Stimulated activated CD8-positive, alpha-beta memory T cell treated with anti-CD3 and anti-CD28 coated beads, Interleukin-7, amount 100 ng/mL, for 24 hours (primary cell): ENCODE results near the gene PEX11G.

Experiments
- DNase-seq: peaks from one replicate; pipeline ENCODE4 v3.0.0-alpha.2; 2020; ENCODE audit warnings: low read depth

PEX11G gene

DNA sequence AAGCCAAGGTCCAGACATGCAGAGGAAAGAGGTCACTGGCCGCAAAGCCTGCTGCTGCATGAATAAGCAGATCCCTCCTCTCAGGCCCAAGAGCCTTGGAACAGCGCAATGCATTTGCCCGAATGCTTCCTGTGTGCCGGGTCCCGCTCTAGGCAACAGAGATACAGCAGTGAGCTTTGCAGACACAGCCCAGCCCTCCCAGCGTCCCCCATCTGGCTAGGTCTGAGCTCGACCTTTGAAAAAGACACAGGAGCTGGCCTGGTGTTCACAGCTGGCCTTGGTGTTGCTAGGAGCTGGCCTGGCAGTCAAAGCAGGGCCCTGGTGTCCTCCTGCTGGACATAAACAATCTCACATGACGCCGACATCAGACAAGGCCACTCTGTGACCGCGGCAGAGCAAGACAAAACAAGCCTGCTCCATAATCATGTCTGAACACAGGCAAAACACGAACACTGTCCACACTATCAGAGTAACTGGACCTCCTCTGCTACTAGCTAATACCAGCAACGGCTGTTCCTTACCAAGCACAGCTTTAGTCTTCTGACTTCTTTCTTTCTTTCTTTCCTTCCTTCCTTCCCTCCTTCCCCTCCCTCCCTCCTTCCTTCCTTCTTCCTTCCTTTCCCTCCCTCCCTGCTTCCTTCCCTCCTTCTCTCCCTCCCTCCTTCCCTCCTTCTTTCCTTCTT is 5.7 kb upstream of the PEX11G start:
- no peak for DNase-seq

DNA sequence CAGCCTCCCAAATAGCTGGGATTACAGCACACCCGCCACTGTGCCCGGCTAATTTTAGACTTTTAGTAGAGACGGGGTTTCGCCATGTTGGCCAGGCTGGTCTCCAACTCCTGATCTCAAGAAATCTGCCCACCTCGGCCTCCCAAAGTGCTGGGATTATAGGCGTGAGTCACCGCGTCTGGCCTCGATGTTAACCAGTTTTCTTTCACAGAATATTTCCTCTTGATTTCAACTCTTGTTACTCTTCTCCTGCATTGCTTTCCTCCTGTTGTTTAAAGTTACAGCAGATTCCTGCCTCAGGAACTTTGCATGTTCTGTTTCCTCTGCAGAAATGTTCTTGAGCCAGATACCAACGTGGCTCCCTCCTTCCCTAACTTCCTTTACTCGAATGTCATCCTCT is 3.7 kb upstream of the PEX11G start:
- DNase-seq: no peak

DNA sequence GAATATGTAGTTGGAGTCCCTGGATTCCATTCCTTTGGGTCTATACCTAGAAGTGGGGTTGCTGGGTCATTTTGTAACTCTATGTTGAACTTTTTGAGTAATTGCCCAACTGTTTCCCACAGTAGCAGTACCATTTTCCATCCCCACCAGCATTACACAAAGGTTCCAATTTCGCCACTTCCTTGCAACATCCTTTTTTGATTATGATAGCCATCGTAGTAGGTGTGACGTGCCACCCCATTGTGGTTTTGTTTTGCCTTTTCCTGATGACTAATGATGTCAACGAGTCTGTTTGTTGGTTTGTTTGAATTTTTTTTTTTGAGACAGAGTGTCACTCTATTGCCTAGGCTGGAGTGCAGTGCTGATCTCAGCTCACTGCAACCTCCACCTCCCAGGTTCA is 3.3 kb upstream of the PEX11G start:
- no peak for DNase-seq

DNA sequence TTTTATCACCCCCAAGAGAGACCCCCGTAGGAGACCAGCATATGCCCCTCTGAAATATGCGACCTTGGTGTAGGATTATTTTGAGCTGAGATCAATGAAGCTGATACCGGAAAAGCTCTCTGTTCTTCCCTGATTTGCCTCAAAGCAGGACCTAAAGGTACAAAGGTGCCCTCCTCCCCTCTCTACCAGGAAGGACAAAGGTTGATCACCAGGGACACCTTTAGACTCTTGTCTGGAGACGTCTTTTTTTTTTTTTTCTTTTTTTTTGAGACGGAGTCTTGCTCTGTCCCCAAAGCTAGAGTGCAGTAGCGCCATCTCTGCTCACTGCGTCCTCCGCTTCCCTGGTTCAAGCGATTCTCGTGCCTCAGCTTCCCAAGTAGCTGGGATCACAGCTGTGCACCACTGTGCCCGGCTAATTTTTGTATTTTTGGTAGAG is 792 bp upstream of the PEX11G start:
- no peak for DNase-seq

DNA sequence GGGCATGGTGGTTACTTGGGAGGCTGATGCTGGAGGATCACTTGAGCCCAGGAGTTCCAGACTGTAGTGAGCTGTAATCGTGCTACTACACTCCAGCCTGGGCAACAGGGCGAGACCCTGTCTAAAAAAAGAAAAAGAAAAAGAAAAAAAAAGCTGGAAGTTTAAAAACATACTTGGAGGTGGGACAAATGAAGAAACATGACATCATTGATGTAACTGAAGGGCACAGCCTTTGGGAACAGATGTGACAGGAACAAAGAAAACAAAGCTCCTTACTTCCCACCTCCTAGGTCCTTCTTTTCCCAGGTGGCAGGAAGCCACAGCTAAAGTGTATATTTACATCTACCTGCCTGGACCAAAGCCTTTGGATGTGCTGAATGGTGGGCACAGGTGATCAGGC is 1.9 kb downstream of the PEX11G start:
- DNase-seq: no peak

DNA sequence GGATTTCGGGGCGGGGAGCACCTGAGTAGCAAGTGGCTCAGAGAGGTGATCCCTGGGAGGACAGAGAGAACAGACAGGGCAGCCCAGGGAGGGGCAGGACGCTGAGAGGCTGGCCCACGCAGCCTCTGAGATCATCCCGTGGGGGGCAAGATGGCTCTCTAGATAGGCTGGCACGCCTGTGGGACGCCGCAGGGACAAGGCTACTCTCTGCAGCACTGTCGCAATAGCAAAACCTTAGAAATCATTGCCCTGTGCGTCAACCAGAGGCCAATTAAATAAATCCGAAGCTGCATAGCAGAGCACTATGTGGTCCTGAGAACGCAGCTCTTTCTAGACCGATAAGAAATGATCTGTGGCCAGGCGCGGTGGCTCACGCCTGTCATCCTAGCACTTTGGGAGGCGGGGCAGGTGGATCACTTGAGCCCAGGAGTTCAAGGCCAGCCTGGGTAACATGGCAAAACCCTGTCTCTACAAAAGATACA is 5.1 kb downstream of the PEX11G start:
- no peak for DNase-seq

DNA sequence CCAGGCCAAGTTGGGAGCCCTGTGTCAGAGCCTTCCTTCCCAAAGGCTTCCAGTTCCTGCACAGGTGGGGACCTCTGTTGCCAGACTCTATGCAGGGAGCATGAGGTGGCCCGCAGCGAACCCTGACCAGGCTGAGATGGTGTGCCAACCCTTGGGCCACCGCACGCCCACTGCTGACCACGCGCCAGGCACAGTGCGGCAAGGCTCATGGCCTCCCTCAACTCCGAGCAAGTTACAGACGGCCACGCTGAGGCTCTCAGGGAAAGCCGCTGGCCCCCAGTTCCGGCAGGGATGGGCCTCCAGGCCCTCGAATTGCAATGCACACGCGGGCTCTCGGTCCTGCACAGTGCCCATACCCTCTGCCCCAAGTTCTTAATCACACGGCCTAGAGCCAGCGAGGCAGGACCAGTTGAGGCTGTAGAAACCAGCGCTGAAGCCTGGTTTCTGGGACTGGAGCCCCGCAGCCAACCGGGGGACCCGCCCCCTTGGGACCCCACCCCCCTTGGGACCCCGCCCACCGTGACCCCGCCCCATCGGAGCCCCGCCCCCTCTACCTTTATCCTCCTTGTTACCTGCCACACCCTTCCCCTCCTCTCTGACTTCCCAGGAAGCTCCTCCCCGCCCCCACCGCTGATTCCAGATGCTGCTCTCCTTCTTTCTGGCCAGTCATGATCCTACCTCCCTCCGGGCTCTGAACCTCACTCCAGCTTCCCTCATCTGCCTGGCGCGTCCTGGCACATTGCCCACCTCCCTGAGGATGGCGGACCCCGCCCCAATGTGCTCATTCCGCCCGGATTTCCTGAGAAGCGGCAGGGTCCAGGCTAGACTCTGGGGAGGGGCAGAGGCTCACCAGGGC is 6.0 kb downstream of the PEX11G start:
- no peak for DNase-seq

DNA sequence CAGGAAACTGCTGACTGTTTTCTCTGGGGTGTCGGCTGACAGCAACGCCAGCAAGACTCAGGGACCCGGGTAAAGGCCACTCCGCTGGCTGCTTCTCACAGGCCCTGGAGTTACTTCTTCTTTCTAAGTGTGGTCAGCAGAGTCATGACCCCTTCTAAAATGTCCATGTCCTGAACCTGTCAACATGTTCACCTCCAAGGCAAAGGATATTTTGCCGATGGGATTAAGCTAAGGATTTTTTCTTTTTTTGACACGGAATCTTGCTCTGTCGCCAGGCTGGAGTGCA is 7.9 kb downstream of the PEX11G start:
- no peak for DNase-seq

DNA sequence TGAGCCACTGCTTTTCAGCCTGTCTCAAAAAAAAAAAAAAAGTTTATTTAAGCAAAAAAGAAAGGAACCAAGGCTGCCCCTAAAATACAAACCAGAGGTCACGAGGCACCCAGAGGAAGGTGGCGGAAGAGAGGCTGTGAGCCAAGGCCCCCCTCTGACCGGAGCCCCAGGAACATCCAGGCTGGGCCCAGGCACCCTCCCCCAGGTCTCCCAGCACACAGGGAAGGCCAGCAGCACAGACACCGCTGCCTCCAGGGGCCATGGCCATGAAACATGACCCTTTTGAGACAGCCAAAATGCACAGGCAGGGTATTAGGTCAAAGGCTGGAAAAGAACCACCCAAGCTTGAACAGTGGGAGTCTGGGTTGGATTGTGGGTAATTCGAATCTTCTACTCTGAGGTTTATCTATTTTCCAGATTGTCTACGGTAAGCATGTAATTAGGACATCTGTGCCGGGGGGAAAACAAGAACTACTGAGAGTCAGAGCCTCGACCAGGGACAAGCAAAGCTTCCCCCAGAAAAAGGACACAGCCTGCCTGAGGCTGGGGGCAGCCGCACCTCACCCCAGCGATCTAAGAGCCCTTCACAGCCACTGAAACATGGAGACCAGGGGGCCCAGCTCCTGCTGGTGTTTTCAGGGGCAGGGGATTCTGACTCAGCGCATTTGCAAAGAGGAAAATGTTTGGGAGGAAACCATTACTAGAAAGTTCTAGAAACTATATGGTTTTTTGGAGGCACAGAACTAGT is 8.4 kb downstream of the PEX11G start:
- no peak for DNase-seq

DNA sequence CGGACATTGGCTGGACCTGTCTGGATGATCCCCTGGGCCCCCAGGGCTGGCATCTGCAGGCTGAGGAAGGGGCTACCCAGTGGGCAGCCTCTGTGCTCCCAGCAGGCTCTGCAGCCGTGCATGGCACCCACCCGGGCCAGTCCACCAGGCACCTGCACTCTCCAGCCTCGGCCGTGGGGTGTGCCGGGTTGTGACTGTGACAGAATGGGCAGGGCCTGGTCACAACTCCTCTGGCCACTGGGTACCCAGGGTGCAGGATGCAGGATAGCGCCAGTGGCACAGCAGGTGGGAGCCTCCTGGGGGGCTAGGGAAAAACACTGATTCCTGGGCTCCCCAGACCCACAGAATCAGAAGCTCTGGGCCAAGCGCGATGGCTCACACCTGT is 10.0 kb downstream of the PEX11G start:
- no peak for DNase-seq

DNA sequence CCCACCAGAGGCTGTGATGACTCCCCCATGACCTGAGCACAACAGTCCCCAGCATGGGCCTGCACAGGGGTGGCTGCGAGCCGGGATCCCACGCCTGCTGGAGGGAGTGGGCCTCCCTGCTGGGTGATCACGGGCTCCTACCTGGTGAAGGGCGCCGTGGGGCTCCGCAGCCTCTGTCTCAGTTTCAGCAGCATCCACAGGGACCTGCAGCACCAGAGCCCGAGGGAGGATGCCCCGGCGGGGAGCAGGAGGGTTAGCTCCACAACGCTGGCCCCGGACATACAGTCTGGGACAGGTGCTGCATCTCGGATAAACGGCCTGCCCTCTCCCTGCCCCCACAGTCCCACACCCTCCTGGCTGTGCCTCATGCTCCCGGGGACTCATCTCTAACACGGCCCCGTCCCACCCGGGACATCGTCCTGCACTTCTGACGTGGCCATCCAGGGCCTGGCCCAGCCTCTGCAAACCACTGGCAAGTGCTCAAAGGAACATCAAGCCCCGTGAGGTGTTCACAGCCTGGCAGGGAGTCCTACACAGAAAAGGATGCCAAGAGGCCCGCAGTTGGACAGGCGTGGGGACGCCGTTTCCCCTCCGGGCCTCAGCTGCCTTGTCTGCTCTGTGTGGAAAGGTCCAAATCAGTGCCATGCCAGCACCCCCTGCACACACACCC is 10.5 kb downstream of the PEX11G start:
- no peak for DNase-seq

DNA sequence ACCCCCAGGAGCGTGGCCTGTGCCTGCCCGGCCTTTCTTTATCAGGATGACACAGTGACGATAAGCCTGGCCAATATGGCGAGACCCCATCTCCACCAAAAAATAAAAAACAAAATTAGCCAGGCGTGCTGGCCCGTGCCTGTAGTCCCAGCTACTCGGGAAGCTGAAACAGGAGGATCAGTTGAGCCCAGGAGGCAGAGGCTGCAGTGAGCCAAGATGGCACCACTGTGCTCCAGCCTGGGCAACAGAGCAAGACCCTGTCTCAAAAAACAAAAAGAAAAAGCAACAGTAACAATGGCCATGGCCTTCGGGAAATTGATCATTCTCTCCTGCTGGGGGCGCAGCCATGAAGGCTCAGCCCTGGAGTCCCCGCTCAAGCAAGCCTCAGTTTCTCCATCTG is 11.1 kb downstream of the PEX11G start:
- no peak for DNase-seq

DNA sequence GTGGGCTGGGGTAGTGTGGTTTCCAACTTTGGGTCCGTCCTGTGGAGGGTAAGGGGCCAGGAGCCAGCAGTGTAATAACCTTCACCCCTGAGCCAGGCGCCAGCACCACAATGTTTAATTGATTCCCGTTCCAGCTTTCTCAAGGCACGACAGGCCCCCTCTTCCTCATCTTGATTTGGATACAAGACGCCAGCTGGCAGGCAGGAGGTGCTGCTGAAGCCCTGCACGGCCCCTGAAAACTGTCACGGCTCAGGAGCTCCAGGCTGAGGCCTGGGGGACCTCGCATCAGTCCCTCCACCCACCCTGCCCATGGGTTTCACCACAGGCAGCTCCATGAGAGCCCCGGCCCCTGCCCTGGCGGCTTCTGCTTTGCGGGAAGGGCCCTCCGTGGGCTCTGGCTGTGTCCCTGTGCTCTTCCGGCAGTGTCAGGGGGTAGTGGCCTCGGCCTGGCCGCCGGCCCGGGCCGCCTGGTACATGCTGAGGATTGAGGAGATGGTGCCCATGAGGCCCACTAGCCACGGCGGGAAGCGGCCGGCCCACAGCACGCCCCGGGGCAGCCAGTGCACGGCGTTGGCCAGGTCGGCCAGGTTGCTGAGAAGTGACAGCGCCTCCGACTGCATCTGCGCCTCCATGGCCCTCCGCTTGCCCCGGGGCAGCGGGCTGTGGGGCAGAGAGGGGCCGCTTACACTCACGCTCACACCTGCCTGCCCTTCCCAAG is 11.9 kb downstream of the PEX11G start:
- DNase-seq: no peak

DNA sequence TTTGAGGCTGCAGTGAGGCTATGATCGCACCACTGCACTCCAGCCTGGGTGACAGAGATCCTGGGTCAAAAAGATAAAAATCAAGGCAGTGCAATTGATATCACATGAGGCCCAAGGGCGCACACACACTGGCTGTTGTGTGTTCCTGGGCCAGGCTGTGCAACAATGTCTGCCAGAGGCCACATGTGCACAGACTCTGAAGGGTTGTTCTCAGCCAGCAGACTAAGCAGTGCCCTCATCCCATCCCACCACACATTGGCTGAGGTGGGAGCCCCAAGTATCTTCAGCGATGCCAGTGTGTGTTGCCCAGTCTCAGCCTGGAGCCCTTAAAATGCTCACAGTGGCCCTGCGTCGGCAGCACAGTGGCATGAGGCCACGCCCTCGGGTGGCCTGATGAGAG is 12.6 kb downstream of the PEX11G start:
- no peak for DNase-seq

DNA sequence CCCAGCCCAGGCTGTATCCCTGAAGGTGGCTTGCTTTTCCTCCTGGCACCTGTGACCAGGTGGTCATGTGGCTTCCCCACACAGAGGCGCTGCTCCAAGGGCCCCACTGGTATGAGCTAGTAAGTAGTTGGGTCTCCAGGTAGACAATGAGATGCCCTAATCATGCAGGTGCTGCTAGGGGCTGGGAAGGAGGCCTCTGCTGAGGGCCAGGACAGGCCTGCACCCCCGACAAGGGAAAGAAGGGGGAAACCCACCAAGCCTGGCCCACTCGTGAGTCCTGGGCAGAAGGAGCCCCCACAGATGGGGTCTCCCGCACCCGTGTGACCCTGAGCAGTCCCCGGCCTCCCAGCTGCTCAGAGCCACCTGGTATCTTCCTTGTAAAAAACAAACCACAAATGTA is 13.2 kb downstream of the PEX11G start:
- DNase-seq: no peak

DNA sequence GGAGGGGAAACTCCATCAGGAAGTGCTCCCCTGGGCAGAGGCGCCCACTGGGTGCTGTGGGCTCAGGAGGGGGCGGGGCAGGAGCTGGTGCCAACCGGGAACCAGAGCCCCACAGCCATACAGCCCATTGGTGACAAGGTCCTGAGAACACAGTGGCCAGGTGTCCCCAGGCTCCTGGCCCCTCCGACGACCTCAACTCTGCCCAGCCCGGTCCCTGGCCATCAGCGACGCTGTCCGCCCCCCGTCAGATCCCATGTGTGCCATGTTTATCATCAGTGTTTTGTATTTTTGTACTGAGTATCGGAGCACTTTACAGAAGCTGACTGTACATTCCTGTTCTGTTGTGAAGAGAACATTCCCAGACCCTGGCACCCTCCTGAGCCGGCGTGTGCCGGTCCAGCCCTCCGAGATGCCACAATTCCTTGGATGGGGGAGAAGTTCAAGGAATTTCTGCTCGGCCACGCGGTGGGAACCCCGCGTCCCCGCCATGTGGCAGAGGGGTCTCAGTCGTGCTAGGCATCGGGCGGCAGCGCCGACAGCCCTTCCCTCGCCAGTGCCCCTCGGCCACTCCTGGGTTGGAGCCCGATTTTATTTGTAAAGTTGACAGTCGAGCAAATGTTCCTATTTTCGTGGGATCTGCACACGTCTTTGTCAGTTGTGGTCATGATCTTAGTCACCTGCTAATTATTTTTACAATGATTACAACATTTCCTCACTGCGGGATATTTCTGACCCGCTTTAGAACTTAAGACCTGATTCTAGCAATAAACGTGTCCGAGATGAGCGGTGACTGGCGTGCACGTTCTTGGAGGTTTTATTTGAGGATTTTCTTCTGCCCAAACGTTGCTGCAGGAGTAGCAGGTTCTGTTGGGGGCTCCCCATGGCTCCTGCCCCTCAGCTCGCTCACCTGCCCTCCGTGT is 16.9 kb downstream of the PEX11G start:
- DNase-seq: no peak

DNA sequence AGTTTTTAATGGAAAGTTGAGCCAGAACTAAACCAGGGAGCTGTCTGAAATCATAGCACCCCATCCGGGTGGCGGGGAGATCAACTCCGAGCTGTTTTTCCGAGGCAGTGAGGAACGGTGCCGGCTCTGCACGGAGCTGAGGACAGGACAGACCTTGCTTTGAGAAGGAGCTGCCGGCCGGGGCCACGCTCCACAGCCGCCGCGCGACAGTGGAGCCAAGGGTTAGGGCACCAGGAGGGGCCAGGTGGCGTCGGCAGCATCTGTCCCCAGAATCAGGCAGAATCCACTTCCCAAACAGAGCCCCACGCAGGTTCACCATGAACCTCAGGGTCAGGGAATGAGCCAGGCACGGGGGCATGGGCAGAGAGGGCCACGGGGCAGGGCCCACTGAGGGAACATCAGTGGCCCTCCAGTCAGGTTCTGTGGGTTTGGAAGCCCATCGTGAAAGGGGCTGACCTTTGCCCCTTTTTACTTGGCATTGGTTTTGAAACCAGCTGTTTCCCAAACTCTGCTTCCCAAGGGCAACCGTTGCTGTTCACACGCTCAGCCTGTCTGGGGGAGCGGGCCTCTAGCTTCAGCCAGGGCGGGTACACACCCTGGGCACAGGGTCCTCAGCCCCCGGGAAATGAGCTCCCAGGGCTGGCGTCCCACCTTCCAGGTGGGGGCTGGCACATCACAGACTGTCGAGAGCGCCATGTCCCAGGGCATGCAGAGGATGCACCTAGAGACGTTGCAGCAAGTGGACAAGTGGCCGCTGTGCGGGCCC is 18.1 kb downstream of the PEX11G start:
- DNase-seq: no peak

DNA sequence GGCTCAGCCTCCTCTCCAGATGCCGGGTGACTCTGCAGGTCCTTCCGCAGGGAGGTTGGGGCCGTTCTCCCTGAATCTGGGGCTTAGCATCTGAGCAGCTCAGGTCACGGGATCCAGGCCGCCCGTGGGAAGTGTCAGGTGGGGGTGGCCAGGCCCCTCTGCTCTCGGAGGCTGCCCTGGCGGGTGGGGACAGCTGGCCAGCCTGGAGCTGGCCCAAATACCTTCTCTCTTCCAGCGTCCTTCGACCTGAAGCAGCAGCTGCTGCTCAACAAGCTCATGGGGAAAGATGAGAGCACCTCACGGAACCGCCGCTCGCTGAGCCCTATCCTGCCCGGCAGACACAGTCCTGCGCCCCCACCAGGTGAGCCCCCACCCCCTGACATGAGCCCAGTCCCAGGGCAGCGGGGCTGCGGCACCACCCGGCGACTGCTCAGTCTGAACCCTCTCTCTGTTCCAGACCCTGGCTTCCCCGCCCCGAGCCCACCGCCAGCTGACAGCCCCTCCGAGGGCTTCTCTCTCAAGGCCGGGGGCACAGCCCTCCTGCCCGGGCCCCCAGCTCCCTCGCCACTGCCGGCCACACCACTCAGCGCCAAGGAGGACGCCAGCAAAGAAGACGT is 19.1 kb downstream of the PEX11G start:
- no peak for DNase-seq

DNA sequence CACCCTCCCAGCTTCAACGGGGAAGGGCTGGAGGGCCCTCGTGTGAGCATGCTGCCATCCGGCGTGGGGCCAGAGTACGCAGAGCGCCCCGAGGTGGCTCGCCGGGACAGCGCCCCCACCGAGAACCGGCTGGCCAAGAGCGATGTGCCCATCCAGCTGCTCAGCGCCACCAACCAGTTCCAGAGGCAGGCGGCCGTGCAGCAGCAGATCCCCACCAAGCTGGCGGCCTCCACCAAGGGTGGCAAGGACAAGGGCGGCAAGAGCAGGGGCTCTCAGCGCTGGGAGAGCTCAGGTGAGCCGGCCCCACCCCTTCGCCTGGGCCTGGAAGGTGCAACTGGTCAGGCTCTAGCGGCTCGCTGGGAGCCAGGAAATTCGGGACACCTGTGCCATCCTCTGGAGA is 20.0 kb downstream of the PEX11G start:
- DNase-seq: no peak
